NCI-H1930 (cell line): Measurements from ENCODE around the gene EFS.
"Not testable (repeated sequence)": the region's sequence is repeated elsewhere in the genome, so short reads cannot be mapped to it uniquely, and the experiment has no call there.

Experiments
- DNase-seq, 2 experiments: peaks; one replicate each; lab custom pipeline; 2025; lab: John Stamatoyannopoulos, UW

EFS gene, protein sequence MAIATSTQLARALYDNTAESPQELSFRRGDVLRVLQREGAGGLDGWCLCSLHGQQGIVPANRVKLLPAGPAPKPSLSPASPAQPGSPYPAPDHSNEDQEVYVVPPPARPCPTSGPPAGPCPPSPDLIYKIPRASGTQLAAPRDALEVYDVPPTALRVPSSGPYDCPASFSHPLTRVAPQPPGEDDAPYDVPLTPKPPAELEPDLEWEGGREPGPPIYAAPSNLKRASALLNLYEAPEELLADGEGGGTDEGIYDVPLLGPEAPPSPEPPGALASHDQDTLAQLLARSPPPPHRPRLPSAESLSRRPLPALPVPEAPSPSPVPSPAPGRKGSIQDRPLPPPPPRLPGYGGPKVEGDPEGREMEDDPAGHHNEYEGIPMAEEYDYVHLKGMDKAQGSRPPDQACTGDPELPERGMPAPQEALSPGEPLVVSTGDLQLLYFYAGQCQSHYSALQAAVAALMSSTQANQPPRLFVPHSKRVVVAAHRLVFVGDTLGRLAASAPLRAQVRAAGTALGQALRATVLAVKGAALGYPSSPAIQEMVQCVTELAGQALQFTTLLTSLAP

DNA sequence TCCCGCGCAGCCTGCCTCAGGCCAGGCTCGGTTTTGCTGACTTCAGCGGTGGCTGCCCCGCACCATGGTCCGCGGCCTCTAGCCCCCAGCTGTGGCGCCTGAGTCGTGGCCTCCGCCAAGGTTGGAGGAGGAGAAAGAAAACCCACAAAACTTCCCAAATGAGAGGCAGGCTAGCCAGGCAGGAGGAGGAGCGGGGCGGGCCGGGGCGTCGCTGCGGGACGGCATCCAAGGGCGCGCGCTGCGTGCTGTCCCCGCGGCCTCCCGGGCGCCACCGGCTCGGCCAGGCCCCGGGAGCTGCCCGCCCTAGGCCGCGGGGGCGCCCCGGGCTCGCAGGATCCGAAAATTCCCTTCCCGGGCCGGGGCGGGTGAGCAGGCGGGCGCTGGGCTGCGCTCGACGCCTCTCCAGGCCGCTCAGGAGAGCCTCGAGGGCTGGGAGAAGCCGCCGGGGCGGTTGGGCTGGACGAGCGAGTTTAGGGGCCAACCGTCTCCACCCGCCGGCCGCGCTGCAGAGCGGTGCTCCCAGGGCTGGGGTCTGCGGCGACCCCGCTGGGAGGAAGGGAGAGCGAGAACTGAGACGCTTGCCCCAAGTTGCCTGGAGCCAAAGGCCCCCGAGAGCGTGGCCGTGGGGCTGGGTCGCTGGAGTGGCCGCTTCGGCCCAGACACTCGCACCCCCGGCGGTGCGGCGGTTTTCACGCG is at the start of gene EFS:
Gene EFS, minus strand, starts transcription at position 137 of the 696 bp plus-strand sequence. CDS start 147 bp downstream, outside the sequence.
- DNase-seq = no peak

DNA sequence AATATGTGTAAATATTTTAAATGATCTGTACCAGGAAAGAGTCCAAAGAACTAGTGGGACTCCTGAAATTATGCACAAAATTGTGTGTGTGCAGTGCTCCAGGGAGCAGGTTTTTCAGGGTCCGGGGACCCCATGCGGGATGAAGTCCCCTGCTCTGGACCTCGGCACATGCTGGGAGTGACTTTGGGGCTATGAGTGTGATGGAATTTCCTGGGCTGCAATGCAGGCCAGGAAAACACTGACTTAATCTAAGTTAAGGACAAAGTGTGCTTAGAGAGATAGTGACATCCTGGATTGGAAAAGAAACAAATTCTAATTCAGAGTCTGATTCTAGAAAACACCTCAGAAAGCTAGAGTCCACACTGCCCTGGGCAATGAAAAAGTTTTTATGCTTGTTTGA is 49.3 kb upstream of the EFS start:
- no peak for DNase-seq

DNA sequence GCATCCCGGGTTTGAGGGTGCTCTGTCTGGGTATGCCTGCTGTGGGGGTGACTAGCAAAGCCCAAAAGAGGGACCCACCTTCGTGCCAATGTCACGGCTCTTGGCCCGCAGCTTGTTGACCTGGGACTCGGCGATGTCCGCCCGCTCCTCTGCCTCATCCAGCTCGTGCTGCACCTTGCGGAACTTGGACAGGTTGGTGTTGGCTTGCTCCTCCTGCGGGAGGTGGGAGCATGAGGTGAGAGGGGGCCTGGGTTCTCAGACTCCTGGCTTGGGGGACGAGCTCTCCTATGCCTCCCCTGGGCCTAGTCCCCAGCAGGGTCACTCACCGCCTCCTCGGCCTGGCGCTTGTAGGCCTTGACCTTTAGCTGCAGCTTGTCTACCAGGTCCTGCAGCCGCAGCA is 48.7 kb upstream of the EFS start:
- no peak for DNase-seq

DNA sequence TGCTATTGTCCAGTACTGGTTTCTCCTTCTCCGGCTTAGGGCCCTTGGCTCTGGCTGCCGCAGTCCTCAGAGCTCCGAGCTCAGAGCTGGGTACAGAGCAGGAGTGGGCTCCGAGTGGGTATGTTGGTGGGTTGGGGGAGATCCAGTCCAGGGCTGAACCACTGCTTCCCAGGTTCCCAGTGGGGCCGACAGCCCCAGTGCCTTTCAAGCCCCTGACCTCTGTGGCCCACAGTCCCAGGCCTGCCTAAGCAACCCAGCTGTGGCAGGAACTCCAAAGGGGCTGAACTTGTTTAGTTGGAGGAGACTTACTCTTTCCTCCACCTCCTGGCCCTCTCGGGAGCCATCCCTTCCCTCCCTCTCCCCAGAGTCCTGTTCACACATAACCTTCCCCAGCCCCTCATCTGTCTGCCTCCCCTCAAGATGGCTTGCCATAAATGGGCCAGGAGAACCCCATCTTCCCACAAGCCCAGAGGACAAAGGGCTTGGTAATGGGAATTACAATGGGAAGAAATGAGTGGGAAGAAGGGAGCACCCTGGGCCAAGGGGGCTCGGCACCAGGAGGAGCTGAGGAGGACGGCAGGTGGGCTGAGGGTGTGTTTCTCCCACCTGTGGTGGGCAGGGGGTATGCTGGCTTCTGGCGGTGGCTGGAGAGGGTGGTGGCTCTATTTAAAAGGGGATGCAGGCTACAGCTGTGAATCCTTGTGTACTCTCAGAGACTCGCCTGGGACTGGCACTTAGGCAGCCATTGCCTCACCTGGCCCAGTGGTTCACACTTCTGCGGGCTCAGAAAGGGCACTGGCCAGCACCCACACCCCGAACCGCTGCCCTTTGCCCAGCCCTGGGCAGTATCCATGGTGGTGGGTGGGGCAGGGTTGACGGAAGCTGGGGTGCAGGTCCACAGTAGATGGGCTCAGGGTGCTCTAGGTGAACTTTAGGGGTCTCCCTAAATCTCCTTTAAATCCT is 46.9 kb upstream of the EFS start:
- DNase-seq = no peak

DNA sequence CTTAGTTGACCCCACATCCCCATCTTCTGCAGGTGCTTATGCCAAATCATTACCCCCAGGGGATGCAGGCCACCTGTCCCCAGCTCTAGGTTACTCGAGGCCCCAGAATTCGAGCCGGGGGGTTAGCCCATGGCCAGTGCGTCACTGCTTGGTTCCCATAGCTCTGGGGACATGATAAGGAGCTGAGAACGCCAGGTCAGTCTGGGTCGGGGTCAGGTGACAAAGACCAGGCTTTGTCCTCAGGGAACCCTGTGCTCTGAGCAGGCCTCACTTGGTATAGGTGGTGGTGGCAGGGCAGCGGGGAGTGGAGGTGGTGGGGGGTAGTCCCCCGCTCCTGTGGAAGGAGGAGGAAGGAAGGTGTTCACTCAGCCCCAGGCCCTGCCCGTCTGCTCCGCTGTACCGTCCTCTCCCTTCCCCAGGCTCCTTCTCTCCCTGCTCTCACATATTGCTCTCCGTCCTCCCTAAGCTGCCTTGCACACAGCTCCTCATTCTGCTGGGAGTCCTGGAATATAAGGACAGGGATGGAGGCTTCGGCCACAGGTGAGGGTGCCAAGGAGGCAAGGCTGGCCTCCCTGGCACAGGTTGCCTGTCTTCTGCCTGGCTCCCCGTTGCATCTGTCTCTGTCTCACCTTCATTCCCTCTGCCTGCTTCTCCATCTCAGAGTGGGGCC is 45.1 kb upstream of the EFS start:
- no peak for DNase-seq

DNA sequence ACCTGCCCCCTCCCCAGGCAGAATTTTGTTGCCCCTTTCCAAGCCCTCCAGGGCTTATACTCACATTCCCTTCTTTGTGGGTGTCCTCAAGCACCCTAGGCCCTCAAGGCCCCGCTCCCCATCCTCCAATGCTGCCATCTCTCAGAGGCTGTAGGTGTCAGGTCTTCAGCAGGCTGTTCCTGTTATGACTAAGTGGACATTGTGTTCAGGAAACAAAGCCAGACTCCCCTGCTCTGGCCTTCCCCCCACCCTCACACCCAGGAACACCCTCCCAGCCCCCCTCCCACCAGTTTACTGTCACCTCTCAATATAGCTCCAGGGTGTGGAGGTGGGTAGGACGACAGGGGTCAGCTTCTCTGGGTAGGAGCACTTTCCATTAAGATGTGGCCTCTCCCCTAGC is 44.5 kb upstream of the EFS start:
- DNase-seq = no peak

DNA sequence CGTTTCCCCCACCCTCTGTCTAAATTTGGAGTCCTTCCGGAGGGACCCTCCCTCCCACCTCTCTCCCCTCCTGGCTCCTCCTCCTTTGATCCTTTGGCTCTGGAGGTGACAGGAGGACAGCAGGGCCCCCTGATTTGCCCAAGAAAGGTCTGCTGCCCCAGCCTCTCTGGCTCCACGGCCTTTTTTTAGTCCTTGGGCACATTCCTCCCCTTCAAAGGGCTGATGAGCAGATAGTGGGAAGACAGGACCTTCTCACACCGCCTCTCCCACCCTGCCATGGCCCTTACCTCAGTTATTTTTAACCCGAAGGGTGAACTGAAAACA is 43.3 kb upstream of the EFS start:
- no peak for DNase-seq

DNA sequence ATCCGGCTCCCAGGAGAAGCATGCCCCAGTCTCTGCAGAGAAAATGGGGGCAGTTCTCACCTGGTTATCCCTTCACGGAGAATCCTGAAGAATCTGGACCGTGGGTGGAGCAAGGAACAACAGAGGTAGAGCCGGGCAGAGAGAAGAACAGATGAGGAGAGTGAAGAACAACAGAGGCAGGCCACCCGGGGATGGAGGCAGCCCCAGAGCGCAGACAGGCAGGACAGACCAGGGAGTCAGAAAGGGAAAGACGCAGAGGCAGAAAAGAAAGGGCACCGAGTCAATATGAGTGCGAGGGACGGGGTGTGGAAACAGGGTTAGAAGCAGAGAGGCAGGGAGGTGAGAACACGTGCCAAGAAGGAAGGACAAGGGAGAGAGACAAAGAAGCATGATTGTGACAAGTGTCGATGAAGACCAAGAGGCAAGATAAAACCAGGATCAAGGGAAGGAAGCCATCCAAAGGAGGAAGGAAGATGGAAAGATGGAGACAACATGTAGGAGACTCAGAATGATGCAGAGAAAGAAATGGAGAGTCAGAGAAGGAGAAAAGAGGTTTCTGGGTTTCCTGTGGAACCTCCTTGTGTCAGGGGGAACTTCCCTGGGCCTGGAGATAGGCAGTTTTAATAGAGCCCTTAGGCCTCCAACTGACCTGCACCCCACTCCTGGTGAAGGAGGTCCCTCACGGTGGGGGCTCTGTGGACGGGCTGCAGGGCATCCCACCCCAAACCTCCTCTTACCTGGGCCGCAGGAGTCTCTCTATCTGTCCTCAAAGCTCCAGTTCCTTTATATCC is 42.7 kb upstream of the EFS start, which contains the start of gene MYH6:
Gene MYH6, minus strand, starts transcription at position 758 of the 791 bp plus-strand sequence. CDS start 1,050 bp downstream, outside the sequence.
- no peak for DNase-seq

DNA sequence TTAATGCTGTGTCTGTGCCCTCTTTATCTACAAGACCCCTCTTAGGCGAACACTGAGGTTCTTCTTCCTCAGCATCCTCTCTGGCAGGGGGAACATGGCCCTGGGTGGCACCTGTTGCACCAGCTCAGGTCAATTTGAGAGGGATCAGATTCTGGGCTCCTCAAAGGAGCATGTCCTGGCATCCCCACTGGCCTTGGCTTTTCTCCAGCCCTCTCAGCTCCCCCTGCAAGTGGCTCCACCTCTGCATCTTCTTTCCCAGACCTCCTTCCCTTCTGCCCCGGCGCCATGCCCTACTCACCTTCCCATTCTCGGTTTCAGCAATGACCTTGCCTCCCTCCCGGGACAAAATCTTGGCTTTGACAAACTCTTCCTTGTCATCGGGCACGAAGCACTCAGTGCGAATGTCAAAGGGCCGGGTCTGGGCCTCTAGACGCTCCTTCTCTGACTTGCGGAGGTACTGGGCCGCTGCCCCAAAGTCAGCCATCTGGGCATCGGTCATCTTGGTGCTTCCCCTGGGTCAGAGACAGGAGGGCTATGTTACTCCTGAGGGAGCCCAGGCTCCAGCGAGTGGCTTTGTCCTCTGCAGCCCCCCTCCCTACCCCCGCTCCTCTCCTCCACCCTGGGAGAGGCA is 41.9 kb upstream of the EFS start:
- no peak for DNase-seq

DNA sequence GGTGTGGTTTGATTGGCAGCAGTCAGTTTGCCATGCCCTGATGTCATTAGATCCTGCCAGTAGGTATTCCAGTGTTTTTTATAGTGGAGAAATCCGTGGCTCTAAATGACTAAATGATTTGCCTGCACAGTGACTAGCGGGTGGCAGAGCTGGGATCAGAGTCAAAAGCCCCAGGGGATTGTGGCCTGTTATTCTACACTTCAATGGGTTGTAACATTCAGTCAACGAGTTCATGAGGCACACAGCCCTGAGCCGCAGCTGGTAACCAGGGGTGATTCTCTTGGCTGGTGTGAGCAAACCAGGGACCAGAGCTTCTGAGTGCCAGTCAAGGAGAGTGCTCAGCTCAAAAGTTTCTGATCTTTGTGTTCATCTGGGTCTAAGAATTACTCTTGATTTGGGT is 41.3 kb upstream of the EFS start:
- DNase-seq = no peak

DNA sequence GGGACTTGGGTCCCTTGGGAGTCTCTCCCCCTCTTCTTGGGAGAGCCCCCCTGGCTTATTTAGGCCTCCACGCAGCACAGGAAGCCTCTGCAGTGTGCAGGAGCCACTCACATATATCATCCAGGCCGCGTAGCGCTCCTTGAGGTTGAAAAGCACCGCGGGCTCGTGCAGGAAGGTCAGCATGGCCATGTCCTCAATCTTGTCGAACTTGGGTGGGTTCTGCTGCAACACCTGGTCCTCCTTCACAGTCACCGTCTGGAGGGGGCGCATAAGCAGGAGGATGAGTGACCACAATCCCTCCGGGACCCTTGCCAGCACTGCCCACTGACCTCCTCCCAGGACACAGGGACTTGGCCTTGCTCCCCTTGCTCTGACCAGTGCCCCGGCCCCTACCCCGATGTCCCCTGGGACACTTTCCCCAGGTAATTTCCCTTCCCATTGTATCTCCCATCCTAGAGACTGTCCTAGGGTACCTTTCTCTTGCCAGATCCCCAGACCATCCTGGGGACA is 40.6 kb upstream of the EFS start:
- no peak for DNase-seq

DNA sequence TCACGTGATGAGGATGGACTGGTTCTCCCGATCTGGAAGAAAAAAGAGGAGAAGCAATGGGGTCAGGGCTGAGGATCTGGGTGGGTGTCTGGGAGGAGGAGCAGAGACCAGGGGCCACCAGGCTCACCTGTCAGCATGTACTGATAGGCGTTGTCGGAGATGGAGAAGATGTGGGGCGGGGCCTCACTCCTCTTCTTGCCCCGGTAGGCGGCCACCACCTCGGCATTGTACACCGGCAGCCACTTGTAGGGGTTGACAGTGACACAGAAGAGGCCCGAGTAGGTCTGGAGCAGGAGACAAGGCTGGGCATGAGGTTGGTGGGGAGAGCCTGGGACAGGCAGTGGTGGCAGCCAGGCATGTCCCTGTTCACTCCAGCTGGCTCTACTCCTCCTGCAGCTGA is 40.1 kb upstream of the EFS start:
- DNase-seq = no peak

DNA sequence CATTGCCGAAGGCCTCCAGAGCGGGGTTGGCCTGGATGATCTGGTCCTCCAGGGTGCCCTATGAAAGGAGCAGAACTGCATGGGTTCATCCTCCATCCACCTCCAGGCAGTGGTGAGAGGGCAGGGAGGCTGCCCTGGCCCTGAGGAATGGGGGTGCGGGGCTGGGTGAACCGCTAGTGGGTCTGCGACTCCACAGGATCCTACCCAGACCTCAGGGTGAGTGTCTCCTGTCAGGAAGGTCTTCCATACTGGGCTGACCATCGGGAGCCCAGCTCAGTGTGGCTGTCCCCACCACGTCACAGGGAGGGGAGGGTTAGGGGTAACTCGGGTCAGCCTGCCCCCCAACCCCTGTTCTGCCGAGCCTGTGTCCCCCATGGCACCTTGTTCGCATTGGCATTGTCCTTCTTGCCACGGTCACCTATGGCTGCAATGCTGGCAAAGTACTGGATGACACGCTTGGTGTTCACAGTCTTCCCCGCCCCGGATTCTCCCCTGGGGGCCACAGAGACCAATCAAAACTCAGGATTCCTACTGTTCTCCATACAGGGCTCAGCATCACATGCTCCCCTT is 39.4 kb upstream of the EFS start:
- DNase-seq = peak in 1 of 2 experiments; percentile 4

DNA sequence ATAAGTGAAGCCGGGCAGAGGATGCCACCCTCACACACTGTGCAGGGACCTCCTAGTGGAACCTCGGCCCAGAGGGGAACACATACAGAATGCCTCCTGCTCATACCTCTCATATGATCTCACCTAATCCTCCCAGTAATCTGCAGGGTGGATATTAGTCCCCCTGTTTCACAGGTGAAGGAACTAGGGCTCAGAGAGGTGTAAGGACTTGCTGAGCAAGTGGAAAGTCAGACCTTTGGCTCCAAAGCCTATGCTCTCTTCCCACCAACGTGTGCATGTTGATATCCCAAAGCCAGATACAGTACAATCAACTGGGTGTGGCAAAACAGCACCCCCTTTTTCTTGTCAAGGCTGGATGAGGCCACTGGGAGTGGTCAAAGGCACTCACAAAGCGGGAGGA is 38.9 kb upstream of the EFS start:
- no peak for DNase-seq

DNA sequence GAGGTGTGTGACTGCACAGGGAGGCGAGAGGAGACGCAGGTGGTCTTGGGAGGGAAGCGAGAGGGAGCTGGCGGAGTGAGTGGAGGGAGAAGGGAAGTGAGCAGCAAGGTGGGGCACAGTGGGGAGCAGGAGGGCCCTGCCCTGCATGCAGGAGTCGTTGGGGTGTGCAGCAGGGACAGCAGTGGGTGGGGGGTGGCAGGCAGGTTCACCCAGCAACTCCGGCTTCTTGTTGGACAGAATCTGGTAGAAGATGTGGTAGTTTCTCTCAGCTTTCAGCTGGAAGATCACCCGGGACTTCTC is 38.1 kb upstream of the EFS start:
- DNase-seq = no peak

DNA sequence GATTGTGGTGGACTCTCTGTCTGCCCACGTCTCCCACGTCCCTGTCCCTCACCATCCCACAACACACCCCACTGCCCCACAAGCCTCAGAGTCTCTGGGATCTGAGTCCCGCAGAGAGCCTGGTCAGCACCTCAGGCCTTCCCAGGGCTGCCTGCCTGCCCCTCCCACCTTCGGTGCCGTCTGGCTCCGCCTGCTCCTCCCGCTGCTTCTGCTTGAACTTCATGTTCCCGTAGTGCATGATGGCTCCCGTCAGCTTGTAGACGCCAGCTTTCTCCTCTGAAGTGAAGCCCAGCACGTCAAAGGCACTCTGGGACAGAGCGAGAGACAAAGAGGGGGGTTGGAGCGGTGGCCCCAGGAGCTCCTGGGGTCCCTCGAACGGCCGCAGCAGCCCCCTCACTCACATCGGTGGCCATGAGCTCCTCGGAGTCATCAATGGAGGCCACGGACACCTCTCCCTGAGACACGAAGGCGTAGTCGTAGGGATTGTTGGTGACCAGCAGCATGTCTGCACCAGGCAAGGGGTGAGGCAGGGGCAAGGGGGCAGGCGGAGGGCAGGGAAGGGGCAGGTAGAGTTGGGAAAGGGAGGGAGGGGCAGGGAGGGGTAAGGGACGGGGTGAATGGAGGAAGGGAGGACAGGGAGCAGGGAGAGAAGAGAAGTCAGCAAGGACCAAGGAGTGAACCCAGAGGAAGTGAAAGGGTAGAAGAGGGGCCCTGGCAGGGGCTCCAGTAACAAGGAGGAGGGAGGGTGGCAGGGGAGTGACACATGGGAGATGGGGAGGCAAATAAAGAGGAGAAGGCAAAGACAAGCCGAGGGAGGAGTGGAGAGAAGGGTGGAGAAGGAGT is 37.5 kb upstream of the EFS start:
- no peak for DNase-seq

DNA sequence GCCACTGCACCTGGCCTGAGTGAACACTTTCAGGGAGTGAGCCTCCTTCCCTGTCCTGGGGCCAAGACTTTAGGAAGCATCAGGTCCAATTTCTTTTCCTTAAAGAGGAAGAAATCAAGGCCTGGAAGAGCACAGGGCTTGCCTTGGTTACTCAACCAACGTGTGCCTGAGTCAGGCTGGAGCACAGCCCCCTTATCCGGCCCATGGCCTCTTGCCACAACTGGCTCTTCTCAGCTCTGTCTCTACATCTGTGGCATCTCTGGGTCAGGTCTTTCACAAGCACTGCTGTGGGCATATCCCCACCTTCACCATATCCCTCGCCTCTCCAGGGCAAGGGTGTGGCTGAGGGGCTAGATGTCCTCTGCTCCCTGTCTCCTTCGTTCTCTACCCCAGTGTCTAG is 36.3 kb upstream of the EFS start:
- no peak for DNase-seq

DNA sequence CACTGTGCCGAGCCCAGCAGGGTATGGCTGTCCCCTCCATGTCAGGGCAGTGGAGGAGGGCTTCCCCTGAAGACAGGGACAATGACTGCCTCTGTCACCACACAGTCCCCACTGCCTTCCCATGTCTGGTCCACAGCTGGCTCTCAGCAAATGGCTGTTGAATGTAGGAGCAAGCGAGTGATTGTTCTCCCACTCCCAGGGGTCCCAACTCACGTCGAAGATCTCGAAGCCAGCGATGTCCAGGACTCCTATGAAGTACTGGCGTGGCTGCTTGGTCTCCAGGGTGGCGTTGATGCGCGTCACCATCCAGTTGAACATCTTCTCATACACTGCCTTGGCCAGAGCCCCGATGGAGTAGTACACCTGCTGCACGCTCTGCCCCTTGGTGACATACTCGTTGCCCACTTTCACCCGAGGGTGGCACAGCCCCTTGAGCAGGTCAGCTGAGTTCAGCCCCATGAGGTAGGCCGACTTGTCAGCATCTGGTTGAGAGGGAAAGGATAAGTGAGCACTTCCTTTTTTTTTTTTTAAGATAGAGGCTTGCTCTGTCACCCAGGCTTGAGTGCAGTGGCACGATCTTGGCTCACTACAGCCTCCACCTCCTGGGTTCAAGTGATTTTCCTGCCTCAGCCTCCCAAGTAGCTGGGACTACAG is 35.7 kb upstream of the EFS start:
- DNase-seq = not testable (repeated sequence)
